GM04504 (cell line): ENCODE results near the gene TMA7.

Experiments used
- DNase-seq: peaks from one replicate; pipeline ENCODE4 v3.0.0-alpha.2; 2012; ENCODE audit warnings: low read depth

TMA7 gene

GRCh38 chr3:48409291-48410201, 30.5 kb upstream of the TMA7 start:
- DNase-seq = no peak

- DNase-seq = no peak
Measured at GRCh38 chr3:48410205-48411040, 29.6 kb upstream of the TMA7 start.

- DNase-seq = no peak
Measured at GRCh38 chr3:48411041-48411588, 28.9 kb upstream of the TMA7 start.

GRCh38 chr3:48411606-48412374, 28.3 kb upstream of the TMA7 start:
- DNase-seq = no peak

- DNase-seq = no peak
Measured at GRCh38 chr3:48412375-48413001, 27.6 kb upstream of the TMA7 start.

GRCh38 chr3:48413086-48413485, 27.0 kb upstream of the TMA7 start:
- no peak for DNase-seq

GRCh38 chr3:48413611-48414010, 26.4 kb upstream of the TMA7 start:
- DNase-seq = no peak

- no peak for DNase-seq
Measured at GRCh38 chr3:48414376-48415250, 25.4 kb upstream of the TMA7 start.

GRCh38 chr3:48415251-48415953, 24.7 kb upstream of the TMA7 start:
- DNase-seq = no peak

GRCh38 chr3:48416091-48416505, 24.0 kb upstream of the TMA7 start:
- no peak for DNase-seq

GRCh38 chr3:48416546-48416945, 23.5 kb upstream of the TMA7 start:
- no peak for DNase-seq

GRCh38 chr3:48417529-48418108, 22.4 kb upstream of the TMA7 start:
- no peak for DNase-seq

GRCh38 chr3:48418140-48418539, 21.9 kb upstream of the TMA7 start:
- DNase-seq = no peak

- DNase-seq = no peak
Measured at GRCh38 chr3:48418651-48419050, 21.4 kb upstream of the TMA7 start.

- DNase-seq = no peak
Measured at GRCh38 chr3:48419149-48419548, 20.9 kb upstream of the TMA7 start.

GRCh38 chr3:48419597-48419996, 20.5 kb upstream of the TMA7 start:
- no peak for DNase-seq

- no peak for DNase-seq
Measured at GRCh38 chr3:48420561-48420960, 19.5 kb upstream of the TMA7 start.

- DNase-seq = no peak
Measured at GRCh38 chr3:48422272-48422671, 17.8 kb upstream of the TMA7 start.

GRCh38 chr3:48422681-48423080, 17.4 kb upstream of the TMA7 start:
- DNase-seq = no peak
